Body of pancreas (tissue), 4 donors: ENCODE data around the gene ILDR2.

Experiments
- POLR2A ChIP-seq, 3 donors: fragments of 450-650 bp; IDR thresholded peaks; one replicate each; pipeline ENCODE4 v1.6.1; 2016; ENCODE audit warnings: antibody characterized with exemption in 3 of 3, mild to moderate bottlenecking in 2 of 3
- TF ChIP-seq, protein P1 (sequence below), 7 experiments: fragments of 450-650 bp in 4 of 7; fragments of 200-600 bp in 3 of 7; sonication (generic) in 3 of 7; IDR thresholded peaks; one replicate each; pipeline ENCODE4 v1.5.1; 2016 to 2019; ENCODE audit warnings: antibody characterized with exemption in 7 of 7

- TF ChIP-seq POLR2A (IDR thresholded peaks at IDR 0.05) = no peak
- TF ChIP-seq, protein P1, sequence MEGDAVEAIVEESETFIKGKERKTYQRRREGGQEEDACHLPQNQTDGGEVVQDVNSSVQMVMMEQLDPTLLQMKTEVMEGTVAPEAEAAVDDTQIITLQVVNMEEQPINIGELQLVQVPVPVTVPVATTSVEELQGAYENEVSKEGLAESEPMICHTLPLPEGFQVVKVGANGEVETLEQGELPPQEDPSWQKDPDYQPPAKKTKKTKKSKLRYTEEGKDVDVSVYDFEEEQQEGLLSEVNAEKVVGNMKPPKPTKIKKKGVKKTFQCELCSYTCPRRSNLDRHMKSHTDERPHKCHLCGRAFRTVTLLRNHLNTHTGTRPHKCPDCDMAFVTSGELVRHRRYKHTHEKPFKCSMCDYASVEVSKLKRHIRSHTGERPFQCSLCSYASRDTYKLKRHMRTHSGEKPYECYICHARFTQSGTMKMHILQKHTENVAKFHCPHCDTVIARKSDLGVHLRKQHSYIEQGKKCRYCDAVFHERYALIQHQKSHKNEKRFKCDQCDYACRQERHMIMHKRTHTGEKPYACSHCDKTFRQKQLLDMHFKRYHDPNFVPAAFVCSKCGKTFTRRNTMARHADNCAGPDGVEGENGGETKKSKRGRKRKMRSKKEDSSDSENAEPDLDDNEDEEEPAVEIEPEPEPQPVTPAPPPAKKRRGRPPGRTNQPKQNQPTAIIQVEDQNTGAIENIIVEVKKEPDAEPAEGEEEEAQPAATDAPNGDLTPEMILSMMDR (IDR thresholded peaks at IDR 0.05) = peak; percentile 19 to 62 (median 57)
Measured at GRCh38 chr1:166884040-166884642, 91.2 kb downstream of the ILDR2 start.
